Measurements from ENCODE around the gene PARP8. TPM values are rescaled to one million over a fixed set of nuclear protein-coding genes. Genes with fewer than 3 reads are reported as not detected.

Gene PARP8
- total and polyA plus RNA-seq, 4 donors = 11.6 to 59.4 (median 25.3) TPM

- no peak for TF ChIP-seq CTCF (IDR thresholded peaks at IDR 0.05; ENCODE audit: control extremely low read depth, extremely low read depth)
- no peak for DNase-seq
- no peak overlapping the region for H3K9ac ChIP-seq (ENCODE audit: insufficient read depth in 1 of 2, low read length in 2 of 2)
- 71 to 79% methylated on average over 2 of the region's 2 CpGs for WGBS, 2 donors
- H3K36me3 ChIP-seq (ENCODE audit: control insufficient read depth in 4 of 4, insufficient read depth in 4 of 4, low read length in 4 of 4) = no peaks in the 10 kb centered on the region
- no peaks in the 10 kb centered on the region for H3K4me1 ChIP-seq (ENCODE audit: control insufficient read depth in 5 of 5, insufficient read depth in 5 of 5, low read length in 5 of 5)
- ATAC-seq (ENCODE audit: insufficient read depth, low FRiP score) = no peak
- no peak overlapping the region for H3K4me3 ChIP-seq
- H3K27ac ChIP-seq (ENCODE audit: low read depth in 1 of 2, low read length in 1 of 2) = no peak overlapping the region
- H3K27me3 ChIP-seq (ENCODE audit: control insufficient read depth in 3 of 3, insufficient read depth in 3 of 3, low read length in 2 of 3) = no peaks in the 10 kb centered on the region
- H3K9me3 ChIP-seq (ENCODE audit: control insufficient read depth in 4 of 4, insufficient read depth in 3 of 4, low read length in 3 of 4) = peaks cover 0 to 4% (median 0%) of the 10 kb centered on the region in 4 donors
Measured at GRCh38 chr5:50889790-50890189, 223.4 kb downstream of the PARP8 start.

Other genes starting within 250 kb of the PARP8 start
- 10 to 100 TPM; 18.9 to 25.1 TPM for gene EMB, start 225.3 kb upstream of the PARP8 start, total RNA-seq
- 10 to 100 TPM in 1 of 2 donors, 1 to 10 TPM in 1; 7.6 to 14.9 TPM for gene EMB, start 225.3 kb upstream of the PARP8 start, polyA plus RNA-seq